Measurements from ENCODE around the gene PPP6R2. TPM values are rescaled to one million over a fixed set of nuclear protein-coding genes. Genes with fewer than 3 reads are reported as not detected.

PPP6R2 gene
- polyA plus RNA-seq, 1 donor, result 46.9 TPM

- Histone ChIP-seq H3K36me3 (ENCODE audit: control insufficient read depth, insufficient read depth, low read length) (peaks cover 16% of the 10 kb centered on the region), H3K27ac (ENCODE audit: low read length) (peak overlapping the region; percentile 83), H3K4me3 (ENCODE audit: low read length) (peak overlapping the region; percentile 96), H3K27me3 (ENCODE audit: control insufficient read depth, insufficient read depth, low read length) (no peaks in the 10 kb centered on the region), H3K4me1 (ENCODE audit: control insufficient read depth, insufficient read depth, low read length) (peaks cover 62% of the 10 kb centered on the region), H3K9me3 (ENCODE audit: control insufficient read depth, low read depth, low read length) (no peaks in the 10 kb centered on the region)
- peak in 1 of 2 donors; percentile 57 for DNase-seq
- WGBS (ENCODE audit: insufficient coverage, low lambda C conversion rate), result no CpG with 5 or more reads among the region's 21 CpGs
These were observed 37.1 kb upstream of the PPP6R2 start for GRCh38 chr22:50305923-50306566.

GRCh38 chr22:50306753-50307749, 36.1 kb upstream of the PPP6R2 start, which contains the start of gene PLXNB2:
Gene PLXNB2, minus strand, starts transcription at chr22:50307646. Its CDS starts 17,062 bp downstream, at chr22:50290584.
- Histone ChIP-seq H3K4me1 (ENCODE audit: control insufficient read depth, insufficient read depth, low read length) (peaks cover 52% of the 10 kb centered on the region), H3K36me3 (ENCODE audit: control insufficient read depth, insufficient read depth, low read length) (peaks cover 18% of the 10 kb centered on the region), H3K27me3 (ENCODE audit: control insufficient read depth, insufficient read depth, low read length) (no peaks in the 10 kb centered on the region), H3K27ac (ENCODE audit: low read length) (peak within 1 kb of the TSS; percentile 83), H3K9me3 (ENCODE audit: control insufficient read depth, low read depth, low read length) (peaks cover 2% of the 10 kb centered on the region), H3K4me3 (ENCODE audit: low read length) (peak within 1 kb of the TSS; percentile 96)
- DNase-seq, result peak; percentile 78 to 84
- no CpG with 5 or more reads among the region's 105 CpGs for WGBS (ENCODE audit: insufficient coverage, low lambda C conversion rate)

GRCh38 chr22:50307890-50308596, 35.1 kb upstream of the PPP6R2 start:
- Histone ChIP-seq H3K36me3 (ENCODE audit: control insufficient read depth, insufficient read depth, low read length) (peaks cover 18% of the 10 kb centered on the region), H3K4me3 (ENCODE audit: low read length) (no peak overlapping the region), H3K27ac (ENCODE audit: low read length) (peak overlapping the region; percentile 76), H3K27me3 (ENCODE audit: control insufficient read depth, insufficient read depth, low read length) (no peaks in the 10 kb centered on the region), H3K4me1 (ENCODE audit: control insufficient read depth, insufficient read depth, low read length) (peaks cover 42% of the 10 kb centered on the region), H3K9me3 (ENCODE audit: control insufficient read depth, low read depth, low read length) (peaks cover 3% of the 10 kb centered on the region)
- DNase-seq, result no peak
- WGBS (ENCODE audit: insufficient coverage, low lambda C conversion rate), result no CpG with 5 or more reads among the region's 19 CpGs

- WGBS (ENCODE audit: insufficient coverage, low lambda C conversion rate), result no CpG with 5 or more reads among the region's 7 CpGs
These were observed 34.6 kb upstream of the PPP6R2 start for GRCh38 chr22:50308597-50308935.

GRCh38 chr22:50308986-50309600, 34.0 kb upstream of the PPP6R2 start:
- Histone ChIP-seq H3K27me3 (ENCODE audit: control insufficient read depth, insufficient read depth, low read length) (no peaks in the 10 kb centered on the region), H3K4me1 (ENCODE audit: control insufficient read depth, insufficient read depth, low read length) (peaks cover 33% of the 10 kb centered on the region), H3K36me3 (ENCODE audit: control insufficient read depth, insufficient read depth, low read length) (peaks cover 8% of the 10 kb centered on the region), H3K27ac (ENCODE audit: low read length) (peak overlapping the region; percentile 22), H3K9me3 (ENCODE audit: control insufficient read depth, low read depth, low read length) (peaks cover 3% of the 10 kb centered on the region), H3K4me3 (ENCODE audit: low read length) (no peak overlapping the region)
- no peak for DNase-seq
- WGBS (ENCODE audit: insufficient coverage, low lambda C conversion rate), result no CpG with 5 or more reads among the region's 9 CpGs

More at GRCh38 chr22:50308597-50308935, 34.6 kb upstream of the PPP6R2 start:
- Histone ChIP-seq H3K27ac (ENCODE audit: low read length) (peak overlapping the region; percentile 76), H3K4me3 (ENCODE audit: low read length) (no peak overlapping the region), H3K36me3 (ENCODE audit: control insufficient read depth, insufficient read depth, low read length) (peaks cover 13% of the 10 kb centered on the region), H3K27me3 (ENCODE audit: control insufficient read depth, insufficient read depth, low read length) (no peaks in the 10 kb centered on the region), H3K4me1 (ENCODE audit: control insufficient read depth, insufficient read depth, low read length) (peaks cover 37% of the 10 kb centered on the region), H3K9me3 (ENCODE audit: control insufficient read depth, low read depth, low read length) (peaks cover 3% of the 10 kb centered on the region)
- DNase-seq, result no peak

GRCh38 chr22:50309601-50309991, 33.5 kb upstream of the PPP6R2 start:
- no peak for DNase-seq
- no peaks in the 10 kb centered on the region for H3K27me3 ChIP-seq (ENCODE audit: control insufficient read depth, insufficient read depth, low read length)
- H3K36me3 ChIP-seq (ENCODE audit: control insufficient read depth, insufficient read depth, low read length), result peaks cover 8% of the 10 kb centered on the region
- no peak overlapping the region for H3K27ac ChIP-seq (ENCODE audit: low read length)
- no CpG with 5 or more reads among the region's 7 CpGs for WGBS (ENCODE audit: insufficient coverage, low lambda C conversion rate)
- no peak overlapping the region for H3K4me3 ChIP-seq (ENCODE audit: low read length)
- H3K4me1 ChIP-seq (ENCODE audit: control insufficient read depth, insufficient read depth, low read length), result peaks cover 30% of the 10 kb centered on the region
- H3K9me3 ChIP-seq (ENCODE audit: control insufficient read depth, low read depth, low read length), result peaks cover 3% of the 10 kb centered on the region

- DNase-seq, result no peak
- no CpG with 5 or more reads among the region's 21 CpGs for whole genome bisulfite sequencing (ENCODE audit: insufficient coverage, low lambda C conversion rate)
- Histone ChIP-seq H3K36me3 (ENCODE audit: control insufficient read depth, insufficient read depth, low read length) (peaks cover 4% of the 10 kb centered on the region), H3K9me3 (ENCODE audit: control insufficient read depth, low read depth, low read length) (peaks cover 3% of the 10 kb centered on the region), H3K27ac (ENCODE audit: low read length) (no peak overlapping the region), H3K4me1 (ENCODE audit: control insufficient read depth, insufficient read depth, low read length) (peaks cover 24% of the 10 kb centered on the region), H3K4me3 (ENCODE audit: low read length) (no peak overlapping the region), H3K27me3 (ENCODE audit: control insufficient read depth, insufficient read depth, low read length) (no peaks in the 10 kb centered on the region)
These were observed 33.0 kb upstream of the PPP6R2 start for GRCh38 chr22:50310031-50310722.

GRCh38 chr22:50310949-50311444, 32.1 kb upstream of the PPP6R2 start:
- DNase-seq, result no peak
- Histone ChIP-seq H3K4me1 (ENCODE audit: control insufficient read depth, insufficient read depth, low read length) (peaks cover 17% of the 10 kb centered on the region), H3K9me3 (ENCODE audit: control insufficient read depth, low read depth, low read length) (peaks cover 3% of the 10 kb centered on the region), H3K36me3 (ENCODE audit: control insufficient read depth, insufficient read depth, low read length) (peaks cover 4% of the 10 kb centered on the region), H3K4me3 (ENCODE audit: low read length) (no peak overlapping the region), H3K27me3 (ENCODE audit: control insufficient read depth, insufficient read depth, low read length) (no peaks in the 10 kb centered on the region), H3K27ac (ENCODE audit: low read length) (no peak overlapping the region)
- WGBS (ENCODE audit: insufficient coverage, low lambda C conversion rate), result no CpG with 5 or more reads among the region's 16 CpGs

- Histone ChIP-seq H3K9me3 (ENCODE audit: control insufficient read depth, low read depth, low read length) (peaks cover 3% of the 10 kb centered on the region), H3K36me3 (ENCODE audit: control insufficient read depth, insufficient read depth, low read length) (peaks cover 4% of the 10 kb centered on the region), H3K27me3 (ENCODE audit: control insufficient read depth, insufficient read depth, low read length) (no peaks in the 10 kb centered on the region), H3K4me1 (ENCODE audit: control insufficient read depth, insufficient read depth, low read length) (peaks cover 15% of the 10 kb centered on the region), H3K4me3 (ENCODE audit: low read length) (no peak overlapping the region), H3K27ac (ENCODE audit: low read length) (no peak overlapping the region)
- no CpG with 5 or more reads among the region's 23 CpGs for WGBS (ENCODE audit: insufficient coverage, low lambda C conversion rate)
- DNase-seq, result no peak
These were observed 31.3 kb upstream of the PPP6R2 start for GRCh38 chr22:50311606-50312351.
